ENCODE measurements around the gene CAMTA1.

GRCh38 chr1:7614576-7615074 lies 829.4 kb downstream of the CAMTA1 start:
- TF ChIP-seq CTCF (IDR thresholded peaks at IDR 0.05) (no peak), POLR2A (IDR thresholded peaks at IDR 0.05) (no peak), POLR2AphosphoS5 (IDR thresholded peaks at IDR 0.05; ENCODE audit: insufficient read depth in 1 of 2, low read depth in 1 of 2) (no peak)
